ENCODE results near the gene UQCC5. TPM values are rescaled to one million over a fixed set of nuclear protein-coding genes. Genes with fewer than 3 reads are reported as not detected.

UQCC5 gene
- total RNA-seq, 1 donor from 2014 or later, result 26.2 TPM

- peaks cover 45% of the 10 kb centered on the region for H3K4me1 Mint-ChIP-seq
- TF ChIP-seq, protein P1, sequence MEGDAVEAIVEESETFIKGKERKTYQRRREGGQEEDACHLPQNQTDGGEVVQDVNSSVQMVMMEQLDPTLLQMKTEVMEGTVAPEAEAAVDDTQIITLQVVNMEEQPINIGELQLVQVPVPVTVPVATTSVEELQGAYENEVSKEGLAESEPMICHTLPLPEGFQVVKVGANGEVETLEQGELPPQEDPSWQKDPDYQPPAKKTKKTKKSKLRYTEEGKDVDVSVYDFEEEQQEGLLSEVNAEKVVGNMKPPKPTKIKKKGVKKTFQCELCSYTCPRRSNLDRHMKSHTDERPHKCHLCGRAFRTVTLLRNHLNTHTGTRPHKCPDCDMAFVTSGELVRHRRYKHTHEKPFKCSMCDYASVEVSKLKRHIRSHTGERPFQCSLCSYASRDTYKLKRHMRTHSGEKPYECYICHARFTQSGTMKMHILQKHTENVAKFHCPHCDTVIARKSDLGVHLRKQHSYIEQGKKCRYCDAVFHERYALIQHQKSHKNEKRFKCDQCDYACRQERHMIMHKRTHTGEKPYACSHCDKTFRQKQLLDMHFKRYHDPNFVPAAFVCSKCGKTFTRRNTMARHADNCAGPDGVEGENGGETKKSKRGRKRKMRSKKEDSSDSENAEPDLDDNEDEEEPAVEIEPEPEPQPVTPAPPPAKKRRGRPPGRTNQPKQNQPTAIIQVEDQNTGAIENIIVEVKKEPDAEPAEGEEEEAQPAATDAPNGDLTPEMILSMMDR (conservative IDR thresholded peaks at IDR 0.05), result no peak
- peak overlapping the region; percentile 91 for H3K4me3 Mint-ChIP-seq
- H3K36me3 Mint-ChIP-seq (ENCODE audit: low read depth), result peaks cover 7% of the 10 kb centered on the region
- peak; percentile 37 for DNase-seq (ENCODE audit: low read depth, low spot score)
- no peak overlapping the region for H3K27ac Mint-ChIP-seq (ENCODE audit: unreplicated experiment)
- H3K27me3 Mint-ChIP-seq (ENCODE audit: low read depth), result peaks cover 2% of the 10 kb centered on the region
- H3K9me3 Mint-ChIP-seq, result no peaks in the 10 kb centered on the region
These were observed 3.4 kb upstream of the UQCC5 start for GRCh38 chr3:52532838-52533622.

- Mint-ChIP-seq H3K27ac (ENCODE audit: unreplicated experiment) (peak within 1 kb of the TSS; percentile 99), H3K27me3 (ENCODE audit: low read depth) (peaks cover 2% of the 10 kb centered on the region), H3K36me3 (ENCODE audit: low read depth) (peaks cover 8% of the 10 kb centered on the region), H3K9me3 (no peaks in the 10 kb centered on the region), H3K4me3 (peak within 1 kb of the TSS; percentile 99), H3K4me1 (peaks cover 50% of the 10 kb centered on the region)
- DNase-seq (ENCODE audit: low read depth, low spot score), result peak; percentile 64
- TF ChIP-seq, protein P1 (conservative IDR thresholded peaks at IDR 0.05), result no peak
These were observed 2.7 kb upstream of the UQCC5 start, which contains the start of gene NT5DC2 for GRCh38 chr3:52533623-52534280. Gene NT5DC2 (minus strand): TSS chr3:52533857. CDS start chr3:52533737, 120 bp downstream.

- H3K4me3 Mint-ChIP-seq, result peak overlapping the region; percentile 99
- H3K4me1 Mint-ChIP-seq, result peaks cover 57% of the 10 kb centered on the region
- H3K36me3 Mint-ChIP-seq (ENCODE audit: low read depth), result peaks cover 9% of the 10 kb centered on the region
- no peaks in the 10 kb centered on the region for H3K9me3 Mint-ChIP-seq
- peak overlapping the region; percentile 99 for H3K27ac Mint-ChIP-seq (ENCODE audit: unreplicated experiment)
- DNase-seq (ENCODE audit: low read depth, low spot score), result peak; percentile 23
- TF ChIP-seq, protein P1 (conservative IDR thresholded peaks at IDR 0.05), result no peak
- H3K27me3 Mint-ChIP-seq (ENCODE audit: low read depth), result peaks cover 2% of the 10 kb centered on the region
These were observed 1.9 kb upstream of the UQCC5 start for GRCh38 chr3:52534281-52535183.

DNA sequence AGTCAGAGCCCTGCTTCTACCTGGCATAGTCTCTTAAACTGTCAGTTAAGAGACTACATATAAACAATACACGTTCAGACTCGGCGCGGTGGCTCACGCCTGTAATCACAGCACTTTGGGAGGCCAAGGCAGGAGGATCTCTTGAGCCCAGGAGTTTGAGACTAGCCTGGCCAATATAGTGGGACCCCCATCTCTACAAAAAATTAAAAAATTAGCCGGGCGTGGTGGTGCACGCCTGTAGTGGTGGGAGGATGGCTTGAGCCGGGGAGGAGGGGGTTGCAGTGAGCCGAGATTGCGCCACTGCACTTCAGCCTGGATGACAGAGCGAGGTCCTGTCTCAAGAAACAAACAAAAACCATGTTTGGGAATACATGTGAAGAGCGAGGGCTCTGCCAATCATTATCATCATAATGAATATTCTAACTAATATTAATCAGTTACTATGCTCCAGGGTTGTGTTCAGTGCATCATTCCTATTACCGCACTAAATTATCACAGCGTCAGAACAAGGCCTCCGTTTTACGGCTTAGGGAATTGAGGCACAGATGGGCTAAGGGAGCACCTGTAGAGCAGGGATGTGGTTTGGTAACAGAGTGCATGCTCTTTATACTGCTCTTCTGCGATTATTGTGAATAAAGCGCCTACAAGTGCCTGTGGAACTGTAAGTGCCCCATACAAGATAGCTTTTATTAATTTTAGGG, 844 bp upstream of the UQCC5 start:
- Mint-ChIP-seq H3K27me3 (ENCODE audit: low read depth) (peaks cover 2% of the 10 kb centered on the region), H3K4me3 (peak overlapping the region; percentile 99), H3K4me1 (peaks cover 54% of the 10 kb centered on the region), H3K36me3 (ENCODE audit: low read depth) (peaks cover 9% of the 10 kb centered on the region), H3K27ac (ENCODE audit: unreplicated experiment) (no peak overlapping the region), H3K9me3 (no peaks in the 10 kb centered on the region)
- no peak for DNase-seq (ENCODE audit: low read depth, low spot score)
- TF ChIP-seq, protein P1 (conservative IDR thresholded peaks at IDR 0.05), result no peak

DNA sequence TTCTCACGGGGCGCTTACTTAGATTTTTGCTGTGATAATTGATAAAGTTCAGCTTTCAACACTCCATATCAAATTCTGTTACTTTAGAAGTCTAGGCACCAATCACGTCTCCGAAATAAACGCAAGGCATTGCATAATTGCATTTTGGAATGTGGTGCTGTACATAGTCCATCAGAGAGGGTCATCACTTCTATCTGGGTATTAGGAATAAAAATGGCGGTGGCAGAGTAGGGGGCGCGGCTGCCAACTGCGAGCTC, 365 bp upstream of the UQCC5 start:
- no peak overlapping the region for H3K27ac Mint-ChIP-seq (ENCODE audit: unreplicated experiment)

More for the DNA sequence above, 365 bp upstream of the UQCC5 start:
- Mint-ChIP-seq H3K36me3 (ENCODE audit: low read depth) (peaks cover 9% of the 10 kb centered on the region), H3K4me3 (peak overlapping the region; percentile 99), H3K27me3 (ENCODE audit: low read depth) (peaks cover 2% of the 10 kb centered on the region), H3K4me1 (peaks cover 54% of the 10 kb centered on the region), H3K9me3 (no peaks in the 10 kb centered on the region)
- no peak for DNase-seq (ENCODE audit: low read depth, low spot score)
- TF ChIP-seq, protein P1 (conservative IDR thresholded peaks at IDR 0.05), result no peak
